ENCODE measurements around the gene CLDN17.

CLDN17 gene

GRCh38 chr21:30117631-30118030 lies 49.0 kb downstream of the CLDN17 start:
- no peak for DNase-seq

DNA sequence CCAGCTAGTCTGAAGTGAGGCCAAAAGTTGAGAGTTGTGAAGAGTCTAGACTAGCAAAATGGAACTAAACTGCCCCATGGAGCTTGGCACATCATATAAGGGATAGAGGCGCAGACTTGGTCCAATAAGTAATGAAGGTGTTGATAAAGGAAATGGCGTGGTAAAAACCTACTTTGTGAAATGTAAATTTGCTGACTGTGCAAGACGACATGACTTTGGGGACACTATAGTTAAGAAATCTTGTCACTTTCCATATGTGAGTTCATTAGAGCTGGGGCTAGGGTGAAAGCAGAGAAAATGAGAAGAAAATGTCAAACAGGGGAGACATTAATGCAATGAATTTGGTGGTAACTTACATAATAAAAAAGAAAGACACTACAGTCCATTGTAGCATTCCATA lies 50.1 kb downstream of the CLDN17 start:
- DNase-seq: no peak
